NCI-H446 (cell line): Measurements from ENCODE around the gene G0S2.

ENCODE experiments used
- DNase-seq, 2 experiments: peaks; one replicate each; lab custom pipeline; 2025; lab: John Stamatoyannopoulos, UW

The G0S2 gene, protein sequence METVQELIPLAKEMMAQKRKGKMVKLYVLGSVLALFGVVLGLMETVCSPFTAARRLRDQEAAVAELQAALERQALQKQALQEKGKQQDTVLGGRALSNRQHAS

DNA sequence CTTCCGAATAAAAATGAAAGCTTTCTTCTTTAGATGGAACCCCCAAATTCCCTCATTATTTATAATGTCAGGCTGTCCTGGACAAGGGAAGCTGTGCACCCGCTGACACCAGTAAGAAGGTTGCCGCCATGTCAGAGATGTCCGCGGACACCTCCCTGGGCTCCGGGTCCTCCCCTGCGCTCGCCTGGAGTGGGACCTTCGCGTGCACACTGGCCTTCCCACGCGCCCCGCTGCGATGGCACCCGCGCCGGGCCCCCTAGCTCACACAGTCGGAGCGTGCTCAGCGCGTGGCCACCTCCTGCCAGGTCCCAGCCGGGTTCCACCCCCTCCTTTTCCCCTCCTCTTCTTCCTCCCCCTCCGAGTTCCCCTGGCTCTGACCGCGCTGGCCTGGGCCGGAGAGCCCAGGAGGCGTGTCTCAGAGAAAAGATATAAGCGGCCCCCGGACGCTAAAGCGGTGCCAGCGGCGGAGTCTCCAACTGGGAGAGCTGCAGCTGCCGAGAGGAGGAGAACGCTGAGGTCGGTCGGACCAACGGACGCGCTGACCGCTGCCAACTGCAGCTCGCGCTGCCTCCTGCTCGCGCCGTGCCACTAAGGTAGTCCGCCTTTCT, at the start of gene G0S2:
TSS of gene G0S2 (plus strand) at position 456 of the 608 bp plus-strand sequence. CDS start 273 bp downstream, outside the sequence.
- no peak for DNase-seq

DNA sequence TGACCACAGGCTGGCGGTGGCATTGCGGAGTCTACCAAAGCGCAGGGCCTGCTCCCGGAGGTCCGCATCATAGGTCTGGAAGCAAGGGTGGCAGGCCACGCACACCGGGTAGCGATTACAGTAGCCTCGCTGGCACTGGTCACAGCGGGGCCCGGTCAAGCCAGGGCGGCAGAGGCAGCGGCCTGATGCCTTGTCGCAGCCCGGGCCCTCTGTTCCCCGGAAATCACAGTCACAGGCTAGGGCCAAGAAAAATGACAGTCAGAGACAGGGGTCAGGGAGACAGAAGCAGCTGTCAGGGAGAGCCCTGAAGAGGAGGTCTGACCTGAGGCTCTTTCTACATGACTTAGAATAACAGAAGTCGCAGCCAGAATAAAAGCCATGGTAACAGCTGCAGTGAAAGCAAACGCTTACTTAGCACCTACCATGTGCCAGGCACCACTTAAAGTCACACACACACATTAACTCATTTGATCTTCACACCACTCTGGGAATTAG, 49.4 kb upstream of the G0S2 start:
- DNase-seq, result peak; percentile 29 to 41

DNA sequence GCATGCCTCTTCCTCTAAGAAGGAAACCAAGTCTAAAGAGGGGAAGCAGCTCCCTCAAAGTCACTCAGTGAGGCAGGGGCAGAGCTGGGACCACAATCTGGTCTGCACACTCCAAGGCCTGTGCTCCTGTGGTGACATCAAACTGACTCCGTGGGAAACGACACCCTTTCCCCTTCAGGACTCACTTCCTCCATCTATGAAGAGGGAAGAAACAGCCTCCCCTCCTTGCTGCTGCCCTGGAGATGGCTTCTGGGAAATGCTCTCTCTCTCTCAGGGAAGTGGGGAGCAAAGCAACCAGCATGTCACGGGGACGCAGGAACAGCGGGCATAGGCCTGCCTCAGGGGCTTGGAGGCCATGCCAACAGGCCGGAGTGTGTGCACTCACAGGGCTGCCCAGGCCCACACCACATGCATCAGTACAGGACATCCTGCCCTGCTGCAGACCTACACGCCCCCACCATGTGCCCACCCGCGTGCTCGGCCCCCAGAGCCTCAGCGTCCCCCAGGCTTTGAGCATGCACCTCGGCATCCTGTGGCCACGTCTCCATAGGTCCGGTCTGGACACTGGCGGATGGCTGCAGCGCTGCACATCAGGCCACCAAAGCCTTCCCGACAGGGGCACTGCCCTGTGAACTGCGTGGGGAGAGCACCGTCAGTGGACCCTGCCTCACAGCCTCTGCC, 48.7 kb upstream of the G0S2 start:
- DNase-seq, result no peak

DNA sequence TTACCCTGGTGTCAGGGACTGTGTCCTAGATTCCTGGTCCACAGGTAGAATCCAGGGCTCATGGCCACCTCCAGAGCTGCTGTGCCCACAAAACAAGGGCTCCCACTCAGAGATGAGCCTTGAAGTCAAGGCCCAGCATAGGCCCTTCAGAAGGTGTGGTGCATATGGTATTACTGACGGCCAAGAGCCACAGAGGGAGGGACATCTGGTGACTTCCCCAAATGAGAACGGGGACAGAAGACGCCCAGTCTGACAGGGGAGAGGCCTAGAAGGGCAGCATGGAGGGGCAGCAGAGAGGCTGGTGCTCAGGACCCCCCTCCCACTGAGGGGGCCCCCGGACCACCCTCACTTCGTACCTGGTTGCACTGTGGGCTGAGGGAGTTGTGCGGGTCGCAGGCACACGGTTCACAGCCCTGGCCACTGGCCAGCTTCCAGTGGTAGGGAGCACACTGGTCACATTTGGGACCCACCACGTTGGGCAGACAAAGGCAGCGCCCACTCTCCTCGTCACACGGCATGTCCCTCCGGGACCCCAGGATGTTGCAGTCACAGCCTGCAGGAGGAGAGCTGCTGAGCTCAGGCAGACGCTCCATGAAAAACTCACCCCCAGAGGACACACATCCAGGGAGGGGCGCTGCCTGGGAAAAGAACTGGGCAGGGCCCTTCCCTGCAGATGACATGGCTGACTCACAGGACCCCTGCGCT, 48.0 kb upstream of the G0S2 start:
- DNase-seq, result peak in 1 of 2 experiments; percentile 46

DNA sequence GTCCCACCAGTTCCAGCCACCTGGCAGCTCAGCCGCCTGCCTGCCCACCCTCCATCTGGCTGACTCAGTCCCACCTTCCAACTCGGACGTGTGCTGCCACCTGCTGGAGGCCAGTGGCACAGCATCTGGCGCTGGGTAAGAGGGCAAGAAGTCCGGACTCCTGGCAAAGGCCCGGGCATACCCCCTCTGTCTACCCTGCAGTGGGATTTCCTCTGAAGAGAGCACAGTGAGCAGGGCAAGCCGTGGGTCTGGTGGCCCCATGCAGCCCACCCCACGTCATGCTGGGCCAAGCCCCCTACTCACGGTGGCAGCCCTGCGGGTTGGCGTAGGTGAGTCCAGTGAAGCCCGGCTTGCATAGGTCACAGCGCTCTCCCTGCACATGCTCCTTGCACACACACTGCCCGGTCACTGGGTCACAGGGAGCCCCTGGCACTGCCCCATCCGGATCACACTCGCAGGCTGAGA, 47.4 kb upstream of the G0S2 start:
- DNase-seq, result peak; percentile 87 to 96

DNA sequence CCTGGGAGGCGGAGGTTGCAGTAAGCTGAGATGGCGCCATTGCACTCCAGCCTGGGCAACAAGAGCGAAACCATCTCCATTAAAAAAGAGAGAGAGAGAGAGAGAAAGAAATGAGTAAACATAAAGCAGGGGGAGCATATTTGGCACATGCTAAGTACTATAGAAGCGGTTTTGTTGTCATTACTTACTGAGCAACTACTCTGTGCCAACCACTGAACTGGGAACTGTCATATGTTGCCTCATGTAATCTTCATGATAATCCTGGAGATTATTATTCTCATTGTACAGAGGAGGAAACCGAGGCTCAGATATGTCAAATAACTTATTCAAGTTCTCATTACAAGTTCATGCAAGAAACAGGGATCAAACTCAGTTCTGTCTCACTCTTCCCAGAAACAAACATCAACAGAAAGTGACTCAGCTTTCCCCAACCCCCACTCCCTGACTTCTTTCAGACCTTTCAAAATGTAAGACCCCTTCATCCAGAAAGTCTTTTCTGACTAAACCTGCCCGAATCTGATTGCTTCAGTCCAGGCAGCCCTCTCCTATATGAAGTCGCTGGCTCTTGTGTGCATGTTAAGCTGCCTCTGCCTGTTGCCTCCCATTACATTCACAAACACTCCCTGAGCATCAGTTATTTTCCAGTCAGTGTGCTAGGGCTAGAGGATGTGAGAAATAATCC, 46.5 kb upstream of the G0S2 start:
- DNase-seq, result no peak

DNA sequence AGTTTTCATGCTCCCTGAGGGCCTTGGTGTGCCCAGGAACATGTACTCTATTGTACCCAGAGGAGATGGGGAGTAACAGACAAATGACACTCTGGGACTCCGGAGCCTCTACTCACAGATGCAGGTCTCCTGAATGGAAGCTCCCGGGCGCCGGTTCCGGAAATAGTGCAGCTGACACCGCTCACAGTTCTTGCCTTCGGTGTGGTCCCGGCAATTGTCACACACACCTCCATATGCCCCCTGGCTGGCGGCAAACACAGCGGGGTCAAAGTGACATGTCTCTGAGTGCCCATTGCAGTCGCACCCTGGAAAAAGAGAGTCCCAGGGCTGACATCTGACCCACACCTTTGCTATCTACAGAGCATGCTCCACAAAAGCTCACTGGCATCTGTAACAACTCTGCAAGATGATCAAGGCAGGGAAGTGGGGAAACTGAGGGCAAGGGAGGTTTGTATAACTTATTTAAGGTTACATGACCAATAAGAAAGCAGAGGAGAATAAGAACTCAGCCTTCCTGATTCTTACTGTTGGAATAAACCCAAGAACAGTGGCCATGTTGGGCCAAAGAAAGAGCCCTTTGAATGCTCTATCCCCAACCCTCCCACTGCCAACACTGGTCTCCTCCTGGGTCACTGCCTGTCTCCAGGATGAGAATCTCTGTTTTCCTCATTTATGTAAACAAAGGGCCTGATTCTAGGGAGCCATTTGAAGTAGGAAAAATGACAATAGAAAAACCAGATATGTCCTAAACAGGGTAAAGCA, 45.4 kb upstream of the G0S2 start:
- DNase-seq, result no peak

DNA sequence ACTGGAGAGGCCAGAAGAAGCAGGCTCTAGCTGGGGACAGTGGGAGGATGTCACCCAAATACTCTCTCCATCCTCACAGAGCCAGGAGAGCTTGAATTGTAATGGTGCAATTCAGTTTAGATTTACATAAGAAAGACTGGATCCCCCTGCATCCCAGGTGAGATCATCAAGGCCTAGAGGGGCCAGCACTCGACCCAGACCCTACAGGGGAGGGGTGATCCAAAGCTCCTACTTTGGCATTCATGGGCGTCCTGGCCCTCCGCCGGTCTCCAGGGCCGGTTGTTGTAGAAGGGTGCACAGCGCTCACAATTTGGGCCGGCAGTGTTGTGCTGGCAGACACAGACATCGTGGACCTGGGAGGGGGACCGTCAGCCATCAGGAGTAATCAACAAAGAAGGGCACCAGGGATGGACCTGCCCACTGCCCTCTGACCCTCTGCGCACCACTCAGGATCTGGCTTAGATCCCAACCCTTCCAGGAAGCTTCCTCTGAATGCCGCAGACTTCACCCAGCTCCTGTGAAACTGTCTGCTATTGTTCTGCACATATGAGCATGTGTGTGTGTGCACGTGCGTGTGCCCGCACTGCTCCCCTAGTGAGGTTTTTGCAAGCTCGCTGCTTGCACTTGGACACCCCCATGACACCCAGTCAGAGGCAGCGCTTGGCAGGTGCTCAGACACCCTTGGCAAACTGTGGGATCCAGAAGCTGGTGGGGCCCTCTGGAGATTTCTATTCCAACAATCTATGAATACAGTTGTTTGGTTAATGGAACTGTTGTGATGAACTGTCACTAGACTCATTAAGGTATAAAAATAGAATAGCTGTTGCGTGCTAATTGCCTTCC, 44.6 kb upstream of the G0S2 start:
- no peak for DNase-seq

DNA sequence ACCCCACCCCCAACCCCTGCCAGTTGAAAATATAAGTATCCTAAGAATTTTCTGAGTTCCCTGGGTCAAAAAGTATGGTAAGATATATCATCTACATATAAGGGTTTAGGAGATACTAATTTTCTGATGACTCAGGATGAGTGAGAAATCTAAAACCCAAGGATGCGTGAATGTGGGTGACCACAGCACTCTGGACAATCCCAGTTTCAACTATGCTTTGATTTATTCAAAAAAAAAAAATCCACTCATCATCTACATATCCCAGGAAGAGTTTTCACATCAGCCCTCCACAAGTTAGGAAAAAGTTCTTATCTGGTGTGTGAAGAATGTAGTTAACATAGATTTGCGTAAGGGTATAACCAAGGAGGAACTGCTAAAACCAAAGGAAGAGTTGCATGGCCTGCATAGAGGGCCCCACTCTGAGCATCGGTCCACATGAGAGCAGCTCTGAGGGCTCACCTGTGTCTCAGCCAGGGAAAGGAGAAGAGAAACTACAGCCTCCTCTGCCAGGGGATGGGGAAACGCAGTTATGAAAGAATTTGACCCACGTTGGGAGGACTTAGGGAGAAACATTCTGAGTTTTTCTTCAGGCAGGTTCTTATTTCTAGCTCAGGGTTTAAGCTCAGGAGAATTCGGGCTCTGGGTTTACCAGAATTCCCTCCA, 41.7 kb upstream of the G0S2 start:
- DNase-seq, result no peak

DNA sequence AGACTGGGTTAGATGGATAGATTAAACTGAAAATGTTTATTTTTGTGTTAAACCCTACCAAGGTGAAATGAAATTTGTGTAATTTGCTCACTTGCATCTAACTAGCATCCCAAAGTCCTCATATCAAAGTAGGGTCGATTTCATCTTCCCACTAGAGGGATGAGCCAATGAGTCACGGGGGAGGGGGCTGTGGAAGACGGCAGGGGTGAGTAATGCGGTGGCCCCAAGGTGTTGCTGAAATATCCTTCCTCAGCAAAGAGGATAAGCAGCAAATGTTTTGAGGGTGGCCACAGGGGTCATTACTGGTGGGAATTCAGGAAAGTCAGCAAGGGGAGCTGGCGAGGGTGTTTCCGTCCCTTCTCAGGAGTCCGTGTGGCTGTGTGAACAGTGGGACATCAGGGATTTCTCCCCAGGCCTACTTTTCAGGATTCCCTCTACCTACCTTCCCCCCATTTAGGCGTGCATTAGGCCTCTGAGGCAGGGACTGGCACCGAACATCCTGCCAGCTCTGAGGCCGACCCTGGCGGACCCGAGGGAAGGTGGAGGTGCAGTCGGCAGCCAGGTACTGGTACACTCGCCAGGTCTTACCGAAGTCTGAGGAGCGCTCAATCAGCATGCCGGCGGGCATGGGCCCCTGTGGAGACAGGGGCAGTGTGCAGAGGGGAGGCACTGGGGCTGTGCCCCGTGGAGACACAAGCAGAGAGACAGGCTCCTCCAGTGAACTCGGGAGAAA, 41.0 kb upstream of the G0S2 start:
- DNase-seq, result no peak

DNA sequence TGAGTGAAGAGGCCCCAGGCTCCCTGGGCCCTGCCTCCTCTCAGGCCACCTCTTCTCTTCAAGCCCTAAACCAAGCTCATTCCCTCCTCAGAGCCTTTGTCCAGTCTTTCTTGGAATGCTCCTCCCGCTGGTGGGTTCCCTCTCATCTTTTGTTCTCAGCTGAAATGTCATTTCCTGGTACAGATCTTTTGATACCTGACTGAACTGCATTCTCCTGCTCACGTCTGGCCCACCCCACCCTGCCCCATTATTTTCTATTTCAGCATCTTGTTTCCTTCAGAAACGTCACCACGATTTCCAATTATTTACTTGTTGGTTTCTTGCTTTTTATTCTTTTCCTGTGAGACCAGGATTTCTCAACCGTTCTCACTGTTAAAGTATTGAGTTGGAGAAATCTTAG, 39.4 kb upstream of the G0S2 start:
- DNase-seq, result no peak

DNA sequence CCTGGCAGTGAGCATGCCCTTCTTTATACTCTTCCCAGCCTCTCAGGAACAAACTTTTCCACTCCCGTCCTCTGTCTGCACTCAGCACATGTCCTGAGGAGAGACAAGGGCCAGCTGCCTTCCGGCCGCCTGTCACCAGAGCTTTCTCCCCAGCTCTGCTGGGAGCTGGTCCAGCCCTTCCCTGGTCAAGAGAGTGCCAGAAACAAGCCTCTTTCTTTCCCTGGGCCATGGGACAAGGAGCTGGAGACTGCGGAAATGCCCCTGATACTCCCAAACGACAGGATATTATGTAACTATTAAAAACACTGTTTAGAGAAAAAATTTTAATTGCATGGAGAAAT, 33.4 kb upstream of the G0S2 start:
- DNase-seq, result no peak

DNA sequence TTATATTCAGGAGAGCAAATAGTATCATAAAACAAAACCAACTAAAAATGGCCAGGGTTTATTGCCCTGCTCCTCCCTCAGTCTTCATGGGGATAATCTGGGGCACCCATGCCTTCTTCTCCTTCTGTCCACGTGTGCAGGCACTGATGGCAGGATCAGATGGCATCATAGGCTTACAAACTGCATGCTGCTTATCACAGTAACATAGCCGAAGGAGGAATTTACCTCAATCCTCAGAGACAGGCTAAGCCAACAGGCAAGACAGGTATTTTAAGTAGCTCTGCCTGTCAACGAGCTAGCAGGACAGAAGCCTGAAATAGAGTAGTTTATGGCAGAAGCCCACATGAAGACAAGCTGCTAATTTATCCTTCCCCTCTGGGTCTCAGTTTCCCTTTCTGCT, 32.4 kb upstream of the G0S2 start:
- DNase-seq, result no peak

DNA sequence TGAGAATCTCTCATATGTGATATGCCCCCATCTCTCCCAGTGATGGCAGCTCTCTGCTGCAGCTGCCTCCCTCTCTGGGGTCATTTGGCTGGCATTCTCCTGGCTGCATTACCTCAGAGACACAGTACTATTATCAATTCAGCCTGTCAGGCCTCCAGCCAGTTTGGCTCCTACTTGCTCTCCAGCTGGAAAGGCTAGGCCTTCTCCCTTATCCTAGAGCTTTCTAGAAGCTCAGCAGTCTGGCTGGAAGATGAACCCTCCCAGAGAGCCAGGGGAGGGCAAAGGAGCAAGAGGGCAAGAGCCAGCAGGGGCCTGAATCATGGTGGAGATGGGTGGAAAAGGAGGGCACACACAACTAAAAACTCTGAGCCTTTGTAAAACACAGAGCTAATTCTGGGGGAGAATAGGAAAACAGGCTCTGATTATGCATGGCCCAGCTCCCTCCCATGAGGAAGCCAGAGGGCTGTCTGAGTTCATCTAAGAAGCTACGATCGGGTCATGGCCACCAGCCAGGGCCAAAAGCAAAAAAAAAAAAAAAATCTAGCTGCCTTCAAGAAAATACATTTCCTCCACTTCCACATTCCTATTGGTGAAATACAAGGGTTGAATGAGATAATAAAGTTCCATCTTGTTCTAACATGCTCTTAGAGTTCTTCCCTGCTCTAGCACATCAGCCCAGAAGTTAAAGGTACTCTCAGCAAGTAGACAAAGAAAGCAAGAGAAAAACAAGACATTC, 31.8 kb upstream of the G0S2 start:
- peak in 1 of 2 experiments; percentile 72 for DNase-seq

DNA sequence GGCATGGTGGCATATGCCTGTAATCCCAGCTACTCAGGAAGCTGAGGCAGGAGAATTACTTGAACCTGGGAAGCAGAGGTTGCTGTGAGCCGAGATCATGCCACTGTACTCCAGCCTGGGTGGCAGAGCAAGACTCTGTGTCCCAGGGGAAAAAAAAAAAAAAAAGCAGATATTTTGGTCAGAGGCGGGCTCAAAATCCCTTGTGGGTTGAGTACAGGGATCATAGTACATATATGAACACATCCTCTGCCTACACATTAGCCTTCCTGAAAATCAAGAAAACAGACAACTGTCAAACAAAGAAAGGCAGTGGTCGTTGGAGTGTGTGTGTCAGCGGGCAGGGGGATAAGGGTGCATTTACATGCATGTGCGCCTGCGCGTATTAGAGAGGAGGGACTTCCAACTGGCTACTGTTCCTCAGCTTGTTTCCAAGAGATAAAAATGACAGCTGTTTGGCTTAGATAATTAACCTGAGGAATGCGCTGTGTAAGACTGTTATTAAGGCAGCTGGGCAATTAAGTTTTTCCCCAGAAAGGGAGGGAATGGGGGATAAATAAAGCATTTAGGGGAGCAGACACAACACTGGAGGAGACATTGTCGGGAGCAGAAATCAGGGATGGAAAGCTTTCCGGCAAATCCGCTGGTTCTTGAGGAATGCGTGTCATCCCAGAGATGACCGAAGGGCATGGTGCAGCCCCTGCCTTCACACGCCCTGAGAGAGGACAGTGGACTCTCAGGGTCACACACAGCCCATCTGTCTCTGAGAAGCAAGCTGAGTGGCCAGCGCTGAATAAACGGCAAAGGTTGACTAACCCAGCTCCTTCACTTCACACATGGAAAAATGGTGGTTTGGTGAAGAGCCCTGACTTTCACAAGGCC, 29.4 kb upstream of the G0S2 start:
- no peak for DNase-seq

DNA sequence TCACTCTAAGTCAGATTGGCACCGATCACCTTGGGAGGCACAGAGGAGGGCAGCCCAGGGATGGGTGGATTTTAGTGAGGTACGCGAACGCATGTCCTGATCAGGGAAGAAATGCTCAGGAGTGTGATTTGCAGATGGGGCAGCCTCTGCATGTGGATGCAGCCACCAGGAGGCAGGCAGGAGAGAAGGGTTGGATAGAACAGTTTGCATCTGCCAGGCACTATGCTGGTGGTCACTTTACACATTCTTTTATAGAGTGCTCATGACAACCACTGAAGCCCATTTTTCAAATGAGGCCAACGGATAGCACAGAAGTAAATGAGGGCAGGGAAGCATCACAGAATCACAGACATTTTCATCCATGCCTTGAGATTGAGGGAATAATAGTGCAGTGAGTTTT, 28.7 kb upstream of the G0S2 start:
- DNase-seq, result no peak

DNA sequence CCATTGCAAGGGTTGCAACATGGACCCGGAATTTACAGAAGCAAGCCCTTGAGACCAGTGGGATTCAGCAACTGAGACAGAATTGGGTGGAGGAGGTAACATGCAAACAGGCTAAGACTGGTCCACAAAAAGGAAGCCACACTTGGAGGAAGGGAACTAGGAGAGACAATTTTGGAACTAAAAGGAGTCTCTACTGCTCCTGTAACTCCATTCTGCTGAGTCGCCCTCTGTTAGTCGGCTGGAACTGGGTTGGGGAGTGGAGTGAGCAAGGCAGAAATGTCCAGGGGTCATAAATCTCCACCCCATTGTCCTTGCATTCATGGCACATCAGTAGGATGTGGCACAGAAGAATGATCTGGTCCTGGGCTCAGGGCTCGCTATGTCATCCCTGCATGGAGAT, 28.1 kb upstream of the G0S2 start:
- DNase-seq, result no peak

DNA sequence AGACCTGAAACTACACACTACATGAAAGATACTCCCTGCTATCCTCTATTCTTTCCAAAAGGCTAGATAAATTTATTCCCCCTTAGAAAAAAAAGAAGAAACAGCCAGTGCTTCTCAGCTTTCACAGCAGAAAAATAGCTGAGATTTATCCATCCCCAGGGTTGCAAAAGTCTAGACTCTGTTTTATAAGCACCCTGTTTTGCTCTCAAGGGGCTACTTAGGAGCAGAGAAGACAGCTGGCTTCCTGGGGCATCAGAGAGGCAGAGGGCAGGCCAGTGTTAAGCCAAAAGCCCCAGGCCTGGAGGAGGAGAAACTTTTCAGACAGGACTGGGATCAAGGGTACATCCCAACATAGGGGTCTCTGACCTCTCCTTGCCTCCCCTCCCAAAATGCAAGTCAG, 26.9 kb upstream of the G0S2 start:
- no peak for DNase-seq
